H9 (cell line): ENCODE measurements around the gene TFF1. TPM values are rescaled to one million over a fixed set of nuclear protein-coding genes. Genes with fewer than 3 reads are reported as not detected.

Experiments used
- DNase-seq: peaks from one replicate; pipeline ENCODE4 v3.0.0-alpha.2; 2017
- H2AFZ ChIP-seq: one replicate; pipeline ENCODE4 v1.6.1; 2013; ENCODE audit warnings: mild to moderate bottlenecking, low read length, control low read depth, moderate library complexity
- H2AK5ac ChIP-seq: 2 replicates; pipeline ENCODE4 v1.6.1; 2013; ENCODE audit warnings: low read length, control low read depth, mixed read lengths; ENCODE audit not compliant: insufficient read length
- H2BK120ac ChIP-seq: one replicate; pipeline ENCODE4 v1.6.1; 2013; ENCODE audit warnings: low read depth, mild to moderate bottlenecking, low read length, control low read depth, inconsistent platforms; ENCODE audit not compliant: poor library complexity, severe bottlenecking
- H2BK12ac ChIP-seq: 2 replicates; pipeline ENCODE4 v1.6.1; 2013; ENCODE audit warnings: low read length, control low read depth, mixed read lengths, low read depth; ENCODE audit not compliant: insufficient read length
- H2BK15ac ChIP-seq: 2 replicates; pipeline ENCODE4 v1.6.1; 2013; ENCODE audit warnings: low read depth, low read length, control low read depth
- H2BK20ac ChIP-seq: one replicate; pipeline ENCODE4 v1.6.1; 2013; ENCODE audit warnings: low read depth, mild to moderate bottlenecking, low read length, control low read depth, inconsistent platforms; ENCODE audit not compliant: poor library complexity, severe bottlenecking
- H2BK5ac ChIP-seq: 2 replicates; pipeline ENCODE4 v1.6.1; 2013; ENCODE audit warnings: low read length, control low read depth, mixed read lengths; ENCODE audit not compliant: insufficient read length
- H3K14ac ChIP-seq: 2 replicates; pipeline ENCODE4 v1.6.1; 2013; ENCODE audit warnings: low read length, control low read depth; ENCODE audit not compliant: insufficient read depth
- H3K18ac ChIP-seq: 2 replicates; pipeline ENCODE4 v1.6.1; 2013; ENCODE audit warnings: low read depth, mild to moderate bottlenecking, mixed read lengths, low read length, control low read depth; ENCODE audit not compliant: insufficient read length
- H3K23ac ChIP-seq: 2 replicates; pipeline ENCODE4 v1.6.1; 2013; ENCODE audit warnings: low read length, control low read depth, mixed read lengths, low read depth; ENCODE audit not compliant: insufficient read length
- H3K23me2 ChIP-seq: 2 replicates; pipeline ENCODE4 v1.6.1; 2013; ENCODE audit warnings: low read depth, mild to moderate bottlenecking, mixed read lengths, low read length, control low read depth; ENCODE audit not compliant: insufficient read length, poor library complexity, severe bottlenecking
- H3K27ac ChIP-seq: 2 replicates; pipeline ENCODE4 v1.5.1; 2013; ENCODE audit warnings: low read length, control low read depth, mixed read lengths, low read depth; ENCODE audit not compliant: insufficient read length
- H3K27me3 ChIP-seq: 2 replicates; pipeline ENCODE4 v1.6.1; 2013; ENCODE audit warnings: low read length, control low read depth, inconsistent platforms; ENCODE audit not compliant: insufficient read depth
- H3K4ac ChIP-seq: 2 replicates; pipeline ENCODE4 v1.6.1; 2013; ENCODE audit warnings: low read depth, mild to moderate bottlenecking, control low read depth, inconsistent platforms, low read length, moderate library complexity
- H3K4me1 ChIP-seq: 2 replicates; pipeline ENCODE4 v1.6.1; 2013; ENCODE audit warnings: low read length, control low read depth, inconsistent platforms; ENCODE audit not compliant: insufficient read depth
- H3K4me2 ChIP-seq: 2 replicates; pipeline ENCODE4 v1.6.1; 2013; ENCODE audit warnings: low read length, control low read depth, mixed read lengths; ENCODE audit not compliant: insufficient read length, insufficient read depth
- H3K56ac ChIP-seq: 2 replicates; pipeline ENCODE4 v1.6.1; 2013; ENCODE audit warnings: low read depth, mild to moderate bottlenecking, mixed read lengths, low read length, control low read depth; ENCODE audit not compliant: insufficient read length
- H3K79me1 ChIP-seq: 2 replicates; pipeline ENCODE4 v1.6.1; 2013; ENCODE audit warnings: low read depth, mild to moderate bottlenecking, moderate library complexity, low read length, control low read depth, inconsistent platforms; ENCODE audit not compliant: insufficient read depth, poor library complexity, severe bottlenecking
- H3K79me2 ChIP-seq: 2 replicates; pipeline ENCODE4 v1.6.1; 2013; ENCODE audit warnings: low read length, control low read depth, inconsistent platforms; ENCODE audit not compliant: insufficient read depth
- H3K9ac ChIP-seq: 2 replicates; pipeline ENCODE4 v1.6.1; 2013; ENCODE audit warnings: low read length, control low read depth, mixed read lengths; ENCODE audit not compliant: insufficient read length; ENCODE audit errors: extremely low read depth
- H3K9me3 ChIP-seq: one replicate; pipeline ENCODE4 v1.6.1; 2013; ENCODE audit warnings: low read depth, low read length, inconsistent platforms; ENCODE audit not compliant: control insufficient read depth
- H3T11ph ChIP-seq: one replicate; pipeline ENCODE4 v1.6.1; 2013; ENCODE audit warnings: mild to moderate bottlenecking, low read length, control low read depth, inconsistent platforms
- H4K20me1 ChIP-seq: one replicate; pipeline ENCODE4 v1.6.1; 2013; ENCODE audit not compliant: control insufficient read depth, insufficient read length, insufficient read depth
- H4K5ac ChIP-seq: 2 replicates; pipeline ENCODE4 v1.6.1; 2013; ENCODE audit warnings: low read depth, mild to moderate bottlenecking, mixed read lengths, low read length, control low read depth; ENCODE audit not compliant: insufficient read length
- H4K8ac ChIP-seq: replicated peaks from 2 replicates; pipeline ENCODE4 v1.6.1; 2013; ENCODE audit warnings: low read length, control low read depth, mixed read lengths, low read depth; ENCODE audit not compliant: insufficient read length
- H4K91ac ChIP-seq: 2 replicates; pipeline ENCODE4 v1.6.1; 2013; ENCODE audit warnings: low read depth, mild to moderate bottlenecking, moderate library complexity, mixed read lengths, low read length, control low read depth; ENCODE audit not compliant: insufficient read length
- H3K27ac Mint-ChIP-seq, 3 experiments: 2 replicates in 2 of 3; 3 replicates in 1 of 3; pipeline ENCODE4 v1.8.0; 2020 to 2021; ENCODE audit warnings: mixed read lengths in 3 of 3, mild to moderate bottlenecking in 1 of 3, moderate library complexity in 1 of 3
- H3K27me3 Mint-ChIP-seq: 2 replicates; pipeline ENCODE4 v1.8.0; 2021; ENCODE audit warnings: low read depth, mild to moderate bottlenecking, moderate library complexity, mixed read lengths
- H3K36me3 Mint-ChIP-seq, 3 experiments: 2 replicates in 2 of 3; 3 replicates in 1 of 3; pipeline ENCODE4 v1.8.0; 2020 to 2021; ENCODE audit warnings: low read depth in 3 of 3, mixed read lengths in 3 of 3; ENCODE audit not compliant: insufficient read depth in 1 of 3
- H3K4me1 Mint-ChIP-seq, 2 experiments: 2 replicates each; pipeline ENCODE4 v1.8.0; 2020; ENCODE audit warnings: mixed read lengths in 2 of 2
- H3K4me3 Mint-ChIP-seq, 2 experiments: 2 replicates in 1 of 2; 3 replicates in 1 of 2; pipeline ENCODE4 v1.8.0; 2020 to 2021; ENCODE audit warnings: mild to moderate bottlenecking in 2 of 2, mixed read lengths in 2 of 2, moderate library complexity in 1 of 2
- H3K9me3 Mint-ChIP-seq, 2 experiments: 2 replicates in 1 of 2; 3 replicates in 1 of 2; pipeline ENCODE4 v1.8.0; 2020; ENCODE audit warnings: mild to moderate bottlenecking in 2 of 2, mixed read lengths in 2 of 2, moderate library complexity in 1 of 2
- CTCF ChIP-seq: fragments of 200-600 bp; sonication (generic); conservative IDR thresholded peaks from 3 replicates; pipeline ENCODE4 v1.8.0; 2021; ENCODE audit warnings: antibody characterized with exemption, mild to moderate bottlenecking
- WGBS: extraction: QIAGEN DNeasy Blood & Tissue Kit; methylation state at CpG from one replicate; pipeline ENCODE4 v1.1.7; 2013; ENCODE audit warnings: missing lambda C conversion rate, low lambda C conversion rate, mixed read lengths; ENCODE audit not compliant: insufficient read length; ENCODE audit errors: extremely low coverage; 5-methylcytosine and 5-hydroxymethylcytosine counted together
- total RNA-seq: library from RNA; stranded (reverse); gene quantifications from 2 replicates; pipeline ENCODE4 v1.2.1, GENCODE V29; 2021

TFF1 gene
- total RNA-seq, 1 experiment from 2014 or later, result not detected

GRCh38 chr21:42352441-42353095, 13.8 kb downstream of the TFF1 start:
- Histone ChIP-seq H4K5ac (no peak overlapping the region), H3K4ac (no peak overlapping the region), H3K27ac (no peak overlapping the region), H3K18ac (no peak overlapping the region), H3K56ac (no peak overlapping the region), H3K4me1 (no peaks in the 10 kb centered on the region), H3K14ac (no peak overlapping the region; the same call in 1 of the 2 replicates), H3K79me2 (no peaks in the 10 kb centered on the region), H3K79me1 (no peaks in the 10 kb centered on the region), H3K9me3 (no peaks in the 10 kb centered on the region), H3K27me3 (no peaks in the 10 kb centered on the region), H3K4me2 (no peak overlapping the region), H4K20me1 (no peaks in the 10 kb centered on the region), H2AFZ (no peak overlapping the region), H2BK20ac (no peak overlapping the region), H2AK5ac (no peak overlapping the region), H3K23me2 (no peaks in the 10 kb centered on the region), H2BK120ac (no peak overlapping the region), H2BK15ac (no peak overlapping the region), H4K91ac (no peak overlapping the region), H4K8ac (no peak overlapping the region), H2BK12ac (no peak overlapping the region), H3T11ph (no peak overlapping the region), H3K23ac (no peak overlapping the region), H3K9ac (no peak overlapping the region), H2BK5ac (no peak overlapping the region)
- H3K36me3 Mint-ChIP-seq, result peaks cover 0 to 3% (median 0%) of the 10 kb centered on the region in 3 experiments; a peak in 2 of 7 replicates
- TF ChIP-seq CTCF, result no peak
- peaks cover 5 to 6% of the 10 kb centered on the region in 2 experiments; a peak in 2 of 4 replicates for H3K4me1 Mint-ChIP-seq
- DNase-seq, result no peak
- no CpG with 5 or more reads among the region's 14 CpGs for WGBS
- H3K9me3 Mint-ChIP-seq, result peaks cover 0 to 4% of the 10 kb centered on the region in 2 experiments; a peak in 4 of 5 replicates
- H3K27ac Mint-ChIP-seq, result peak overlapping the region in 1 of 3 experiments; percentile 84; a peak in 2 of 7 replicates
- peaks cover 6% of the 10 kb centered on the region for H3K27me3 Mint-ChIP-seq
- no peak overlapping the region for H3K4me3 Mint-ChIP-seq
